Measurements from ENCODE around the gene NAA50. TPM values are rescaled to one million over a fixed set of nuclear protein-coding genes. Genes with fewer than 3 reads are reported as not detected.

Gene NAA50
- total RNA-seq, 4 donors from 2014 or later = 127 to 172 (median 147) TPM

DNA sequence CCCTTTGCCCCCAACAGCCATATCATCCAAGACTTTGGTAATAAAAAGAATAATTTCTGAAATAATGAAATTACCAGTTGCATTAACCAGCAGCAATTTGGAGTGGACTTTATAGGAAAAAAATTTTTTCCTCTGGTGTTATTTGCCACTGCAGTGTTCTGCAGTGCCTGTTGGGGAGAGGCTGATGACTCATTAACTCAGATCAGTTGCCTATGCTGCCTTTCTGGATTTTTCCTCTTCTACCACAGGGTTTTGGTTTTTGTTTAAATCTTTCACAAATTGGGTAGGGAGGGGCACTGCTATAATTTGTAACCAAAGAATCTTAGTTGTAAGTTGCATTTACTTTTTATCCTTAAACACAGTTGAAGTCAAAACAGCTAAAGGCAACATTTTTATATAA is 23.5 kb upstream of the NAA50 start:
- no peak for TF ChIP-seq EP300 (IDR thresholded peaks at IDR 0.05)
- TF ChIP-seq POLR2AphosphoS5 (IDR thresholded peaks at IDR 0.05) = no peak
- TF ChIP-seq POLR2A (IDR thresholded peaks at IDR 0.05) = no peak
- TF ChIP-seq, protein P1, sequence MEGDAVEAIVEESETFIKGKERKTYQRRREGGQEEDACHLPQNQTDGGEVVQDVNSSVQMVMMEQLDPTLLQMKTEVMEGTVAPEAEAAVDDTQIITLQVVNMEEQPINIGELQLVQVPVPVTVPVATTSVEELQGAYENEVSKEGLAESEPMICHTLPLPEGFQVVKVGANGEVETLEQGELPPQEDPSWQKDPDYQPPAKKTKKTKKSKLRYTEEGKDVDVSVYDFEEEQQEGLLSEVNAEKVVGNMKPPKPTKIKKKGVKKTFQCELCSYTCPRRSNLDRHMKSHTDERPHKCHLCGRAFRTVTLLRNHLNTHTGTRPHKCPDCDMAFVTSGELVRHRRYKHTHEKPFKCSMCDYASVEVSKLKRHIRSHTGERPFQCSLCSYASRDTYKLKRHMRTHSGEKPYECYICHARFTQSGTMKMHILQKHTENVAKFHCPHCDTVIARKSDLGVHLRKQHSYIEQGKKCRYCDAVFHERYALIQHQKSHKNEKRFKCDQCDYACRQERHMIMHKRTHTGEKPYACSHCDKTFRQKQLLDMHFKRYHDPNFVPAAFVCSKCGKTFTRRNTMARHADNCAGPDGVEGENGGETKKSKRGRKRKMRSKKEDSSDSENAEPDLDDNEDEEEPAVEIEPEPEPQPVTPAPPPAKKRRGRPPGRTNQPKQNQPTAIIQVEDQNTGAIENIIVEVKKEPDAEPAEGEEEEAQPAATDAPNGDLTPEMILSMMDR (IDR thresholded peaks at IDR 0.05) = no peak
- ATAC-seq = no peak
- no peak overlapping the region for H3K27ac ChIP-seq

DNA sequence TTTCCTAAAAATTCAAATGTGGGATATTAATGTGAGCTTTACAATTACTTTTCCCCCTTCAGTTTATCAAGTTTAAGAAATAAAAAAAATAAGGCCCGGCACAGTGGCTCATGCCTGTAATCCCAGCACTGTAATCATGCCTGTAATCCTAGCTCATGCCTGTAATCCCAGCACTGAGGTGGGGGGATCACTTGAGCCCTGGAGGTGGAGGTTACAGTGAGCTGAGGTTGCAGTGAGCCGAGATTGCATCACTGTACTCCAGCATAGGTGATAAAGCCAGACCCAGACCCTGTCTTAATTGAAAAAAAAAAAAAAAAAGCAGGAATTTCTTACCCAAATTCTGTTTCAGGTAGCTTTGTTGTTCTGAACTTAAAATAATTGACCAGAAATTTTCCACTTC is 18.6 kb upstream of the NAA50 start:
- ATAC-seq = no peak
- WGBS, 2 donors (ENCODE audit: low coverage in 1 of 2) = 60 to 100% methylated on average over 2 of the region's 2 CpGs
- Histone ChIP-seq H3K9me3 (no peaks in the 10 kb centered on the region), H3K27me3 (no peaks in the 10 kb centered on the region), H3K4me3 (no peak overlapping the region), H3K4me1 (peaks cover 0 to 12% (median 0%) of the 10 kb centered on the region in 3 donors), H3K27ac (no peak overlapping the region), H3K36me3 (no peaks in the 10 kb centered on the region)
- no peak for TF ChIP-seq POLR2A (IDR thresholded peaks at IDR 0.05)
- TF ChIP-seq EP300 (IDR thresholded peaks at IDR 0.05) = no peak
- no peak for TF ChIP-seq POLR2AphosphoS5 (IDR thresholded peaks at IDR 0.05)
- TF ChIP-seq, protein P1 (IDR thresholded peaks at IDR 0.05) = no peak

More for the DNA sequence above, 23.5 kb upstream of the NAA50 start:
- Histone ChIP-seq H3K4me1 (peaks cover 0 to 22% (median 0%) of the 10 kb centered on the region in 3 donors), H3K36me3 (no peaks in the 10 kb centered on the region), H3K4me3 (no peak overlapping the region), H3K9me3 (no peaks in the 10 kb centered on the region), H3K27me3 (no peaks in the 10 kb centered on the region)

DNA sequence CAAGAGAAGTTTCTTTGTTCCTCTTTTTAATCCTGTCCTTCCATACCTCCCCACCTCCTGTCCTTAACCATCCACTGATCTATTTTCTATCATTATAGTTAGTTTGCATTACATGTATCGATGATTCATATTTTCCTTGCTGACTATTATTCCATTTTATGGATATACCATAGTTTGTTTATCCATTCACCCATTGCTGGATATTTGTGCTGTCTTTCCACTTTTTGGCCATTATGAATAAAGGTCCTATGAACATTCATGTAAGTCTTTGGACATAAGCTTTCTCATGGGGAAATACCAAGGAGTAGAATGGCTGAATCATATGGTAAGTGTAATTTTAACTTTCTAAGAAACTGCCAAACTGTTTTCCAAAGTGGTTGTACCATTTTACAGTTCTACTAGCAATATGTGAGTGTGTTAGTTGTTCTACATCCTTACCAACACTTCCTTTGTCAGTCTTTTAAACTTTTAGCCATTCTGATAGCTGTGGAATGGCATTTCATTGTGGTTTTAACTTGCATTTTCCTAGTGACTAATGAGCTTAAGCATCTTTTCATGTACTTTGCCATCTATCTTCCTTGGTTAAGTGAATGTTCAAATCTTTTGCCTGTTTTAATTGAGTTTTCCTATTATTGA is 12.5 kb upstream of the NAA50 start:
- no peaks in the 10 kb centered on the region for H3K36me3 ChIP-seq
- H3K27me3 ChIP-seq = no peaks in the 10 kb centered on the region
- H3K27ac ChIP-seq = no peak overlapping the region
- no peak for ATAC-seq
- H3K4me3 ChIP-seq = no peak overlapping the region
- 100% methylated on average over 1 of the region's 1 CpG; no CpG with 5 or more reads in 1 of the 2 donors for WGBS, 2 donors (ENCODE audit: low coverage in 1 of 2)
- TF ChIP-seq POLR2AphosphoS5 (IDR thresholded peaks at IDR 0.05) (no peak), EP300 (IDR thresholded peaks at IDR 0.05) (no peak), POLR2A (IDR thresholded peaks at IDR 0.05) (no peak)
- TF ChIP-seq, protein P1 (IDR thresholded peaks at IDR 0.05) = no peak
- H3K4me1 ChIP-seq = peaks cover 0 to 7% (median 2%) of the 10 kb centered on the region in 3 donors
- peaks cover 0 to 9% (median 0%) of the 10 kb centered on the region in 3 donors for H3K9me3 ChIP-seq

DNA sequence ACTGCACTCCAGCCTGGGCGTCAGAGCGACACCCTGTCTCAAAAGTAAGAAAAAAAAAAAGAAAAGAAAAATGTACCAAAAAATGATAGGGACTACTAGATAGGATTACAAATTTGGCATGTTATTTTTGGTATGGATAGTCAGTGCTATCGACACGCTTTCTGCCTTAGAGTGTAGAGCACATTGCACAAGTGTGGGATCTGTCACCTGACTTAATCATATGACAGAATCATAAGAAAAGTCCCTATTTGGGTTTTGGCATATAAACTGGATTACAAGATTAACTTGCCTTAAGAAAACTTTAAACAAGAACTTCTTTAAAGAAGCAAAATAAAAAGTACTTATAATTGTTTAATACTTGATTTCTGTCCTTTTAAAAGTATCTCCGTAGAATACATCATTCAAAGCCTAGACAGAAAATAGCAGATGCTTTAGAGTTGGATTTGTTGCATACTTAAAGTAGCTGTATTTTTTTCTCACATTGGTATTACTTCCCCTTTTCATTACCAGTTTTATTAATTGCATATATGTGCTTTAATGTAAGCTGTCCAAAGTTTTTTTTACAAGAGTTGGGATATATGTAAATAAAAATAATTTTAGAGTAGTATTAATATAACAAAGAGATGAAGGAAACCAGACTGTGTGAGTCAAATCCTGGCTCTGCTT is 8.6 kb upstream of the NAA50 start:
- Histone ChIP-seq H3K36me3 (no peaks in the 10 kb centered on the region), H3K9me3 (peaks cover 0 to 9% (median 0%) of the 10 kb centered on the region in 3 donors), H3K27me3 (no peaks in the 10 kb centered on the region), H3K27ac (no peak overlapping the region), H3K4me1 (peaks cover 0 to 16% (median 2%) of the 10 kb centered on the region in 3 donors), H3K4me3 (no peak overlapping the region)
- TF ChIP-seq EP300 (IDR thresholded peaks at IDR 0.05) (no peak), POLR2AphosphoS5 (IDR thresholded peaks at IDR 0.05) (no peak), POLR2A (IDR thresholded peaks at IDR 0.05) (no peak)
- TF ChIP-seq, protein P1 (IDR thresholded peaks at IDR 0.05) = no peak
- ATAC-seq = no peak
- 49 to 51% methylated on average over 4 to 5 of the region's 5 CpGs for WGBS, 2 donors (ENCODE audit: low coverage in 1 of 2)
